Tibial nerve (tissue), 4 donors: Measurements from ENCODE around the gene C1orf198. TPM values are rescaled to one million over a fixed set of nuclear protein-coding genes. Genes with fewer than 3 reads are reported as not detected.

Source experiments
- DNase-seq, 2 donors: peaks; one replicate each; pipeline ENCODE4 v3.0.0-alpha.2; 2019; ENCODE audit warnings: low spot score in 2 of 2
- H3K27ac ChIP-seq, 4 donors: fragments of 200-600 bp; sonication (generic) in 3 of 4; one replicate each; pipeline ENCODE4 v1.5.1; 2017 to 2019; ENCODE audit warnings: mild to moderate bottlenecking in 1 of 4
- H3K27me3 ChIP-seq, 2 donors: fragments of 200-600 bp; sonication (generic) in 1 of 2; one replicate each; pipeline versions ENCODE4 v1.5.1 to v1.6.0; 2017 to 2019
- H3K36me3 ChIP-seq, 3 donors: fragments of 200-600 bp; sonication (generic); one replicate each; pipeline ENCODE4 v1.5.1; 2018 to 2019
- H3K4me1 ChIP-seq, 4 donors: fragments of 200-600 bp; sonication (generic) in 3 of 4; one replicate each; pipeline ENCODE4 v1.5.1; 2017 to 2019
- H3K4me3 ChIP-seq, 4 donors: fragments of 200-600 bp; sonication (generic) in 3 of 4; one replicate each; pipeline ENCODE4 v1.5.1; 2017 to 2019; ENCODE audit warnings: mild to moderate bottlenecking in 1 of 4, moderate library complexity in 1 of 4
- H3K9me3 ChIP-seq, 4 donors: fragments of 200-600 bp; sonication (generic) in 3 of 4; one replicate each; pipeline ENCODE4 v1.5.1; 2017 to 2019
- CTCF ChIP-seq, 5 experiments: fragments of 200-600 bp in 3 of 5; fragments of 450-650 bp in 2 of 5; sonication (generic) in 3 of 5; IDR thresholded peaks; one replicate each; pipeline ENCODE4 v1.5.1; 2016 to 2019; ENCODE audit warnings: antibody characterized with exemption in 5 of 5, mild to moderate bottlenecking in 3 of 5, moderate library complexity in 2 of 5
- EP300 ChIP-seq, 2 donors: sonication (generic); formaldehyde crosslinking; IDR thresholded peaks; one replicate each; pipeline ENCODE4 v1.6.1; 2017; ENCODE audit warnings: antibody characterized with exemption in 2 of 2, mild to moderate bottlenecking in 1 of 2
- POLR2A ChIP-seq, 2 donors: fragments of 450-650 bp; IDR thresholded peaks; one replicate each; pipeline ENCODE4 v1.6.1; 2017; ENCODE audit warnings: antibody characterized with exemption in 2 of 2, mild to moderate bottlenecking in 2 of 2, moderate library complexity in 2 of 2
- WGBS, 2 donors: methylation state at CpG; one replicate each; pipeline ENCODE4 v1.1.5; 2018; 5-methylcytosine and 5-hydroxymethylcytosine counted together
- total RNA-seq, 4 donors: library from RNA; depleted of rRNA; stranded (reverse); fragments of >200 nt; gene quantifications; one replicate each; pipeline ENCODE4 v1.1.0, GENCODE V29; 2016

C1orf198 gene
- total RNA-seq, 4 donors from 2014 or later: 91.9 to 162 (median 113) TPM

- Histone ChIP-seq H3K4me1 (peaks cover 0 to 50% (median 10%) of the 10 kb centered on the region in 4 donors), H3K27ac (peak overlapping the region in 1 of 4 donors; percentile 67), H3K4me3 (no peak overlapping the region), H3K27me3 (no peaks in the 10 kb centered on the region), H3K36me3 (peaks cover 0 to 51% (median 0%) of the 10 kb centered on the region in 3 donors), H3K9me3 (no peaks in the 10 kb centered on the region)
- WGBS, 2 donors: 63 to 65% methylated on average over 5 of the region's 5 CpGs
- TF ChIP-seq CTCF (IDR thresholded peaks at IDR 0.05): no peak
- no peak for TF ChIP-seq POLR2A (IDR thresholded peaks at IDR 0.05)
- no peak for TF ChIP-seq EP300 (IDR thresholded peaks at IDR 0.05)
- DNase-seq: no peak
Observed at GRCh38 chr1:230836793-230837192, 31.5 kb downstream of the C1orf198 start.

- H3K36me3 ChIP-seq: peaks cover 0 to 47% (median 0%) of the 10 kb centered on the region in 3 donors
- no peaks in the 10 kb centered on the region for H3K9me3 ChIP-seq
- H3K4me1 ChIP-seq: peaks cover 0 to 53% (median 12%) of the 10 kb centered on the region in 4 donors
- peak overlapping the region in 1 of 4 donors; percentile 67 for H3K27ac ChIP-seq
- no peaks in the 10 kb centered on the region for H3K27me3 ChIP-seq
- no peak for TF ChIP-seq EP300 (IDR thresholded peaks at IDR 0.05)
- TF ChIP-seq POLR2A (IDR thresholded peaks at IDR 0.05): no peak
- TF ChIP-seq CTCF (IDR thresholded peaks at IDR 0.05): no peak
- H3K4me3 ChIP-seq: no peak overlapping the region
- no peak for DNase-seq
- 85 to 88% methylated on average over 5 of the region's 5 CpGs for WGBS, 2 donors
Observed at GRCh38 chr1:230836347-230836746, 32.0 kb downstream of the C1orf198 start.

GRCh38 chr1:230834292-230834691 lies 34.0 kb downstream of the C1orf198 start:
- no peak for DNase-seq
- no peaks in the 10 kb centered on the region for H3K27me3 ChIP-seq
- no peak overlapping the region for H3K4me3 ChIP-seq
- H3K4me1 ChIP-seq: peaks cover 0 to 41% (median 9%) of the 10 kb centered on the region in 4 donors
- no peaks in the 10 kb centered on the region for H3K9me3 ChIP-seq
- no peak for TF ChIP-seq EP300 (IDR thresholded peaks at IDR 0.05)
- no peak for TF ChIP-seq CTCF (IDR thresholded peaks at IDR 0.05)
- peaks cover 0 to 27% (median 0%) of the 10 kb centered on the region in 3 donors for H3K36me3 ChIP-seq
- H3K27ac ChIP-seq: peak overlapping the region in 1 of 4 donors; percentile 28
- 25 to 35% methylated on average over 3 of the region's 3 CpGs for WGBS, 2 donors

GRCh38 chr1:230833511-230833910 lies 34.8 kb downstream of the C1orf198 start:
- peaks cover 0 to 40% (median 13%) of the 10 kb centered on the region in 4 donors for H3K4me1 ChIP-seq
- DNase-seq: no peak
- TF ChIP-seq CTCF (IDR thresholded peaks at IDR 0.05): no peak
- no peak for TF ChIP-seq EP300 (IDR thresholded peaks at IDR 0.05)
- no peak for TF ChIP-seq POLR2A (IDR thresholded peaks at IDR 0.05)
- no peaks in the 10 kb centered on the region for H3K27me3 ChIP-seq
- no peaks in the 10 kb centered on the region for H3K9me3 ChIP-seq
- H3K4me3 ChIP-seq: no peak overlapping the region
- no peak overlapping the region for H3K27ac ChIP-seq
- WGBS, 2 donors: 85 to 100% methylated on average over 3 of the region's 3 CpGs
- peaks cover 0 to 19% (median 0%) of the 10 kb centered on the region in 3 donors for H3K36me3 ChIP-seq

GRCh38 chr1:230832476-230832875 lies 35.8 kb downstream of the C1orf198 start:
- no peak for TF ChIP-seq CTCF (IDR thresholded peaks at IDR 0.05)
- no peak for TF ChIP-seq EP300 (IDR thresholded peaks at IDR 0.05)
- TF ChIP-seq POLR2A (IDR thresholded peaks at IDR 0.05): no peak
- peaks cover 0 to 50% (median 23%) of the 10 kb centered on the region in 4 donors for H3K4me1 ChIP-seq
- no peaks in the 10 kb centered on the region for H3K9me3 ChIP-seq
- no peak for DNase-seq
- WGBS, 2 donors: 46 to 52% methylated on average over 1 of the region's 1 CpG
- H3K27ac ChIP-seq: peak overlapping the region in 1 of 4 donors; percentile 40
- peaks cover 0 to 9% (median 0%) of the 10 kb centered on the region in 3 donors for H3K36me3 ChIP-seq
- H3K4me3 ChIP-seq: no peak overlapping the region
- H3K27me3 ChIP-seq: no peaks in the 10 kb centered on the region
